ENCODE data around the gene RIN3. TPM values are rescaled to one million over a fixed set of nuclear protein-coding genes. Genes with fewer than 3 reads are reported as not detected.

Gene RIN3
- total and polyA plus RNA-seq, 2 of the 4 experiments (the other 2 are of a cell fraction), result 2.5 to 11.1 TPM

DNA sequence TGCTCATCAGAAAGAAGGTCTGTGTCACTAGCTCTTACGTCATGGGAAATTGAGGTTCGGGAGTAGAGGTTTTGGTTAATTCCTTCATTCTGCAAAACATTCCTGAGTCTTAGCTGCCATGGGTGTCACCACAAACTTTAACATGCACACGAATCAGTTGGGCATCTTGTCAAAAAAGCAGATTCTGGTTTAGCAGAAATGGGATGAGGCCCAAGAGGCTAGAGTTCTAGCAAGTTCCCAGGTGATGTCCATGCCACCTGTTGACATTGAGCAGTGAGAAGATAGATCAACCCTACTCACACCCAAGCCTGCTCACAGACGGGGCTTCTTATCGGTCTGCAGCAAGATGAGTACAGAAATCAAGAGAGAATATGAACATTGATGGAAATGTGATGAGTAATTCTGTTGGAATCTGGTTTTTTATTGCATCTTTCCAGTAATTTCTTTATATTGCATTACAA is 11.7 kb upstream of the RIN3 start:
- peak overlapping the region in 1 of 2 experiments; percentile 66; a peak in 1 of 4 replicates for H4K8ac ChIP-seq (ENCODE audit: low read depth in 2 of 2, low read length in 2 of 2)
- H3K4me2 ChIP-seq (ENCODE audit: low read depth, low read length), result no peak overlapping the region
- peak overlapping the region; percentile 83 for H2AK9ac ChIP-seq (replicated peaks; ENCODE audit: low read depth, low read length, poor library complexity)
- no peak for TF ChIP-seq NFE2L2 (IDR thresholded peaks at IDR 0.05; ENCODE audit: low read depth, low read length)
- TF ChIP-seq MAZ (IDR thresholded peaks at IDR 0.05; ENCODE audit: borderline replicate concordance, low read depth, low read length), result no peak
- TF ChIP-seq, protein P1, sequence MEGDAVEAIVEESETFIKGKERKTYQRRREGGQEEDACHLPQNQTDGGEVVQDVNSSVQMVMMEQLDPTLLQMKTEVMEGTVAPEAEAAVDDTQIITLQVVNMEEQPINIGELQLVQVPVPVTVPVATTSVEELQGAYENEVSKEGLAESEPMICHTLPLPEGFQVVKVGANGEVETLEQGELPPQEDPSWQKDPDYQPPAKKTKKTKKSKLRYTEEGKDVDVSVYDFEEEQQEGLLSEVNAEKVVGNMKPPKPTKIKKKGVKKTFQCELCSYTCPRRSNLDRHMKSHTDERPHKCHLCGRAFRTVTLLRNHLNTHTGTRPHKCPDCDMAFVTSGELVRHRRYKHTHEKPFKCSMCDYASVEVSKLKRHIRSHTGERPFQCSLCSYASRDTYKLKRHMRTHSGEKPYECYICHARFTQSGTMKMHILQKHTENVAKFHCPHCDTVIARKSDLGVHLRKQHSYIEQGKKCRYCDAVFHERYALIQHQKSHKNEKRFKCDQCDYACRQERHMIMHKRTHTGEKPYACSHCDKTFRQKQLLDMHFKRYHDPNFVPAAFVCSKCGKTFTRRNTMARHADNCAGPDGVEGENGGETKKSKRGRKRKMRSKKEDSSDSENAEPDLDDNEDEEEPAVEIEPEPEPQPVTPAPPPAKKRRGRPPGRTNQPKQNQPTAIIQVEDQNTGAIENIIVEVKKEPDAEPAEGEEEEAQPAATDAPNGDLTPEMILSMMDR (conservative IDR thresholded peaks at IDR 0.05; ENCODE audit: low read depth, low read length), result no peak
- TF ChIP-seq RAD21 (IDR thresholded peaks at IDR 0.05; ENCODE audit: low read length), result no peak
- no peak for TF ChIP-seq MAFK (IDR thresholded peaks at IDR 0.05; ENCODE audit: low read depth, low read length)
- no peak for TF ChIP-seq CHD1 (IDR thresholded peaks at IDR 0.05; ENCODE audit: low read depth, low read length)
- no peak for TF ChIP-seq CEBPB (IDR thresholded peaks at IDR 0.05; ENCODE audit: low read depth, low read length)
- TF ChIP-seq MXI1 (IDR thresholded peaks at IDR 0.05; ENCODE audit: borderline replicate concordance, low read depth, low read length), result no peak
- TF ChIP-seq SMC3 (IDR thresholded peaks at IDR 0.05; ENCODE audit: low read depth, low read length), result no peak
- TF ChIP-seq BHLHE40 (IDR thresholded peaks at IDR 0.05; ENCODE audit: low read depth, low read length), result no peak
- no peak for TF ChIP-seq FOS (IDR thresholded peaks at IDR 0.05; ENCODE audit: low read depth, low read length)
- TF ChIP-seq, protein P2, sequence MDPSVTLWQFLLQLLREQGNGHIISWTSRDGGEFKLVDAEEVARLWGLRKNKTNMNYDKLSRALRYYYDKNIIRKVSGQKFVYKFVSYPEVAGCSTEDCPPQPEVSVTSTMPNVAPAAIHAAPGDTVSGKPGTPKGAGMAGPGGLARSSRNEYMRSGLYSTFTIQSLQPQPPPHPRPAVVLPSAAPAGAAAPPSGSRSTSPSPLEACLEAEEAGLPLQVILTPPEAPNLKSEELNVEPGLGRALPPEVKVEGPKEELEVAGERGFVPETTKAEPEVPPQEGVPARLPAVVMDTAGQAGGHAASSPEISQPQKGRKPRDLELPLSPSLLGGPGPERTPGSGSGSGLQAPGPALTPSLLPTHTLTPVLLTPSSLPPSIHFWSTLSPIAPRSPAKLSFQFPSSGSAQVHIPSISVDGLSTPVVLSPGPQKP (IDR thresholded peaks at IDR 0.05; ENCODE audit: borderline replicate concordance, low read depth, low read length), result no peak
- no peak for TF ChIP-seq POLR2A (IDR thresholded peaks at IDR 0.05; ENCODE audit: low read depth, low read length)
- 0 out of 2 replicates have a peak overlapping the region, but pooled peaks have one; percentile 45 for H3K18ac ChIP-seq (ENCODE audit: low read depth, low read length)
- H4K91ac ChIP-seq (ENCODE audit: insufficient read depth, low read depth, low read length), result peak overlapping the region; percentile 17; the same call in 1 of the 2 replicates
- BruUV-seq (replicated peaks), result no TSS peak
- no peak overlapping the region for H3K23ac ChIP-seq (ENCODE audit: low read depth, low read length)
- peaks cover 30% of the 10 kb centered on the region for H3K9me1 ChIP-seq (ENCODE audit: insufficient read depth, low read length)
- H2BK20ac ChIP-seq (ENCODE audit: low read depth, low read length), result peak overlapping the region; percentile 17; the same call in 1 of the 2 replicates
- H2BK5ac ChIP-seq (ENCODE audit: low read depth, low read length, poor library complexity, severe bottlenecking), result peak overlapping the region; percentile 22
- H2AK5ac ChIP-seq (ENCODE audit: low read depth, low read length), result peak overlapping the region; percentile 59; the same call in 1 of the 2 replicates
- no peaks in the 10 kb centered on the region for H3K36me3 ChIP-seq (ENCODE audit: control insufficient read depth, insufficient read depth, low read length)
- H4K5ac ChIP-seq (ENCODE audit: low read depth, low read length), result no peak overlapping the region
- no peak overlapping the region for H3K27ac ChIP-seq (ENCODE audit: insufficient read depth, low read length)
- 100% methylated on average over 1 of the region's 5 CpGs; no CpG with 5 or more reads in 1 of the 2 experiments for WGBS, 2 experiments (ENCODE audit: extremely low coverage in 2 of 2, insufficient read length in 1 of 2)
- intact Hi-C loops (cut with micrococcal nuclease) (no loop called here), dilution Hi-C loops (cut with HindIII; ENCODE audit: low sequenced_read_pairs, unreplicated experiment) (no loop called here), in situ Hi-C loops (cut with MboI; ENCODE audit: low sequenced_read_pairs) (no loop called here)
- H3K27me3 ChIP-seq (ENCODE audit: control insufficient read depth, insufficient read depth, low read length), result no peaks in the 10 kb centered on the region
- peak overlapping the region; percentile 48 for H2AFZ ChIP-seq (replicated peaks; ENCODE audit: low read length, poor library complexity)
- no peaks in the 10 kb centered on the region for H3K9me3 ChIP-seq (ENCODE audit: control insufficient read depth, insufficient read depth, low read length)
- H3K4ac ChIP-seq (ENCODE audit: low read depth, low read length), result peak overlapping the region; percentile 36; the same call in 1 of the 2 replicates
- H2BK15ac ChIP-seq (ENCODE audit: low read depth, low read length), result peak overlapping the region; percentile 79; the same call in 1 of the 3 replicates
- H2BK120ac ChIP-seq (ENCODE audit: low read depth, low read length), result peak overlapping the region; percentile 17; the same call in 1 of the 2 replicates
- ChIA-PET CTCF (no interaction called here), POLR2A (ENCODE audit: unreplicated experiment) (no interaction called here)
- DNase-seq (peak; percentile 60), ATAC-seq (ENCODE audit: low read depth) (no peak)
- H3K4me3 ChIP-seq (ENCODE audit: insufficient read depth, low read depth, low read length), result no peak overlapping the region
- H3K56ac ChIP-seq (ENCODE audit: extremely low read depth, insufficient read depth, low read length), result no peak overlapping the region
- peaks cover 18% of the 10 kb centered on the region for H3K4me1 ChIP-seq (ENCODE audit: control insufficient read depth, insufficient read depth, low read length)
- peaks cover 0 to 5% of the 10 kb centered on the region in 2 experiments; a peak in 1 of 4 replicates for H3K79me1 ChIP-seq (ENCODE audit: low read depth in 1 of 2, low read length in 2 of 2)
- H3K14ac ChIP-seq (replicated peaks; ENCODE audit: low read depth, low read length), result peak overlapping the region; percentile 4; the same call in 1 of the 2 replicates
- H4K20me1 ChIP-seq (ENCODE audit: insufficient read depth, low read length), result no peaks in the 10 kb centered on the region
- no peak overlapping the region for H3K9ac ChIP-seq (ENCODE audit: low read depth, low read length)
